Measurements from ENCODE around the gene BCL3.

BCL3 gene

DNA sequence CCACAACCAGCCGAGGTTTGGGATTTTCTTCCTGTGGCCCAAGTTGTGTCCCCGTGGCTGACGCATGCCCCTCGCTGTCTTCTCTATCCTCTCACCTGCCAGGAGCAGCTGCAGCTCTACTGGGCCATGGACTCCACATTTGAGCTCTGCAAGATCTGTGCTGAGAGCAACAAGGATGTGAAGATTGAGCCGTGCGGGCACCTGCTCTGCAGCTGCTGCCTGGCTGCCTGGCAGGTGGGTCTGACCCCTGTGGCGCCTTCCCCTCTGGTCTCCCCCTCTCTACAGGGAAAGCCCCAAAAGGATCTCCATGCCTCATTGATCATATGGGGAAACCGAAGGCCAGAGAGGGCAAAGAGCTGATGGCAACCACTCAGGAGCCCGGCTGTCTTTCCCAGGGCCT, 43.8 kb downstream of the BCL3 start:
- DNase-seq (ENCODE audit: low spot score), result no peak

DNA sequence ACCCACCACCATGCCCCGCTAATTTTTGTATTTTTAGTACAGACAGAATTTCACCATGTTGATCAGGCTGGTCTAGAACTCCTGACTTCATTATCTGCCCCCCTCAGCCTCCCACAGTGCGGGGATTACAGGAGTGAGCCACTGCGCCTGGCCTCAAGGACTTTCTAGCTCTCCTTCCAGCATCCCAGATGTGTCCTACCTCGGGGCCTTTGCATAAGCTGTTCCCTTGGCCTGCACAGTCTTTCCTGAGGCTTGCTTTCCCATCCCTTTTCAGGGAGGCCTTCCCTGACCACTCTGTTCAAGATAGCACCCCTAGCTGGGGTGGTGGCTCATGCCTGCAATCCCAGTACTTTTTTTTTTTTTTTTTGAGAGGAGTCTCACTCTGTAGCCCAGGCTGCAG, 46.1 kb downstream of the BCL3 start:
- DNase-seq (ENCODE audit: low spot score), result no peak

DNA sequence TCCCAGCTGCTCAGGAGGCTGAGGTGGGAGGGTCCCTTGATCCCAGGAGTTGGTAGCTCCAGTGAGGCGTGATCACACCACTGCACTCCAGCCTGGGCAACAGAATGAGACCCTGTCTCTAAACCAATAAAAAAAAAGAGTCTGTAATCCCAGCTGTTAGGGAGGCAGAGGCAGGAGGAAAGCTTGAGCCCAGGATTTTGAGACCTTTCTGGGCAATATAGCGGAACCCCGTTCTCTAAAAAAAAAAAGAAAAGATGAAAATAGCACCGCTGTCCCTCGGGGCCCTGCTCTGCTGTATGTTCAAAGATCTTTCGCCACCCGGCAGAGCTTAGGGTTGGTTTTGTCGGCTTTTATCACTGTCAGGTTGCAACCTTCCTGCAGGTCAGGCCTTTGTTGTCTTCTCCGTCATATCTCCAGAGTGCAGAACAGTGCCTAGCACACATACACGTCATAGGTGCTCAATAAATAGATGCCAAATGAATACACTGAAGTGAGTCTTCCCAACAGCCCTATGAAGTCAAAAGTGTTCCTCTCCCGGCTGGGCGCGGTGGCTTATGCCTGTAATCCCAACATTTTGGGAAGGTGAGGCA, 47.0 kb downstream of the BCL3 start:
- no peak for DNase-seq (ENCODE audit: low spot score)

DNA sequence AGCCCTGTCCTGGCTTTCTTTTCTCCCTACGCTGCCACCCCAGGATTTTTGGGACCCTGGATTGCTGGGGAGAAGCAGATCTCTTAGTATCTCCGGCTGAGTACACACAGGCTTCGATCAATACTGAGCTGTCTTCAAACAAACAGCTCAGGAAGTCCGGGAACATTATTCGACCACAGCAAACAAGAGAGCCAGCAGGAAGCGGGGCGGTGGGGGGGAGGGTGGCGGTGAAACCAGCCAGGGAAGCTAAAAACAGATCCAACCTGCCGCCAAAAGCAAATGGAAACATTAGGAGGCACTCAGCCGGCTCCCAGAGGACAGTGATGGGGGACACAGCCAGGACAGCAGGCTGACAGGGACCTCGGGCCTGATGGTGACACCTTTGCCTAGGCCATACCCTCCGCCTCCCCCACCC, 48.2 kb downstream of the BCL3 start:
- peak; percentile 40 for DNase-seq (ENCODE audit: low spot score)

DNA sequence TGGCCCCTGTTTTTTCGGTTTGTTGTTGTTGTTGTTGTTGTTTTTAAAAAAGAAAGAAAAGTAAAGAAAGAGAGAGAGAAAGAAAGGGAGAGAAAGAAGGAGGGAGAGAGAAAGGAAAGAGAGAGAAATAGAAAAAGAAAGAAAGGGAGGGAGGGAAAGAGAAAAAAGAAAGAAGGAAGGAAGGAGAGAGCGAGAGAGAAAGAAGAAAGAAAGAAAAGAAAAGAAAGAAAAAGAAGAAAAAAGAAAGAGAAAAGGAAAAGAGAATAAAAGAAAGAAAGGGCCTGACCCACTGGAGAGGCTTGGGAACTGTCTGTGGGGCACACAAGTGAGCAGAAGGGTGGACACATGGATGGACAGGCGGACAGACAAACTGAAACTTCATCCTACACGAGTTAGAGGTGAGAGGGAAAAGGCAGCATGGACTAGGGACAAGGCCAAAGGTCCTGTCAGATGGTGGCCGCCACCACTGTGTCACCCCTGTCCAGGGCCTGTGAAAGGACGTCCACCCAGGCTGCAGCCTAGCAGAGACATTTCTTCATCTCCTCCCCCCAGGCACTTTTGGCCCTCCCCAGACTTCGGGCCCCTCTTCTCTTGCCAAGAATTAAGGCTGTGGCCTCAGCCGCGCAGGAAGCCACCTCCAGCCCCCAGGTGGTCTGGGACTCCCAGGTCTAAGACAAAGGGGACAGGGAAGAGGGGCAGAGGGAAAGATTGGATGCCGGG, 51.3 kb downstream of the BCL3 start:
- DNase-seq (ENCODE audit: low spot score), result no peak

DNA sequence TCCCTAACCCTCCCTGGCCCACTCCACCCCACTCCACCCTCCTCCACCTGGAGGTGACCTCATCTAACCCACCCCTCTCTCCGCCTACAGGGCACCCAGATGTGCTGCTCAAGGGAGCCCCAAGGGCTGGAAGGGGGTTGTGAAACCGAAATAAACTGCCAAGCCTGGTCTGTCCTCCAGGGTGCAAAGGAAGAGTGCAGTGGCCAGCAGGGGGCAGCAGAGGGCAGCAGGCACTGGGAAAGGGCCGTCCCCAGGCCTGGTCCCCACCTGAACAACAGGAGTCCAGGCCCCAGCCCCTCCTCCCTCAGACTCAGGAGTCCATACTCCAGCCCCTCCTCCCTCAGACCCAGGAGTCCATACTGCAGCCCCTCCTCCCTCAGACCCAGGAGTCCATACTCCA, 52.0 kb downstream of the BCL3 start:
- DNase-seq (ENCODE audit: low spot score), result peak; percentile 75

DNA sequence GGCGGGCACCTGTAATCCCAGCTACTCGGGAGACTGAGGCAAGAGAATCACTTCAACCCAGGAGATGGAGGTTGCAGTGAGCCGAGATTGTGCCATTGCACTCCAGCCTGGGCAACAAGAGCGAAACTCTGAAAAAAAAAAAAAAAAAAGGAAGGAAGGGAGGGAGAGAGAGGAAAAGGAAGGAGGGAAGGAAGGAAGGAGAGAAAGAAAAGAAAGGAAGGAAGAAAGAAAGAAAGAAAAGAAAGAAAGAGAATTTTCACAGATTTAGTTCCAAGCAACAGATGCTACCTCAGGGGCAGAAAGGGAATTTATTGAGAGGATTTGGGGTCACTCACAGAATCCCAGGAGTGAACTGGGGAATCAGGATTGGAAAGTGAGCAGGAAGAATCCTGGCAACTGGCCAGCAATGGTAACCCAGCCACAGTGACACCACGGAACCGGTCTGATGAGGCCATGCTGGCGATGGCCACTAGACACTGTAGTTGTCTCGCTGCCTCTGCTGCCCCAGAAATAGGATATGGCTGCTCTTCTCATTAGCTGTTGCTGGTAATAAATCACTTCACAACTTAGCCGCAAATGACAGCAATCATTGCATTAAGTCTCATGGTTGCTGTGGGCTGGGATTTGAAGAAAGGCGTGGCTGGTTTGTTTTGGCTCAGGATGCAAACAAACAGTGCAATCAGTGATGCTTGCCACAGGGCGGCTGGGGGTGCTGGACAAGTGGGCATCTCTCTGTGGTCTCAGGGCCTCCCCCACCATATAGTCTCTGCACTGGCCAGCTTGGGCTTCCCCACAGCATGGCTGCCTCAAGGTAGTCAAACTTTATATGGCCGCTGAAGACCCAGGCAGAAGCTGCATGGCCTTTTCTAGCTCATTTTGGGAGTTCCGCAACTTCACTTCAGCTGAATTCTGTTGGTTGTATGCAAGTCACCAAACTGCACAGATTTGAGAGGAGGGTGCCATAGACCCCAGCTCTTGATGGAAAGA, 55.2 kb downstream of the BCL3 start:
- no peak for DNase-seq (ENCODE audit: low spot score)

DNA sequence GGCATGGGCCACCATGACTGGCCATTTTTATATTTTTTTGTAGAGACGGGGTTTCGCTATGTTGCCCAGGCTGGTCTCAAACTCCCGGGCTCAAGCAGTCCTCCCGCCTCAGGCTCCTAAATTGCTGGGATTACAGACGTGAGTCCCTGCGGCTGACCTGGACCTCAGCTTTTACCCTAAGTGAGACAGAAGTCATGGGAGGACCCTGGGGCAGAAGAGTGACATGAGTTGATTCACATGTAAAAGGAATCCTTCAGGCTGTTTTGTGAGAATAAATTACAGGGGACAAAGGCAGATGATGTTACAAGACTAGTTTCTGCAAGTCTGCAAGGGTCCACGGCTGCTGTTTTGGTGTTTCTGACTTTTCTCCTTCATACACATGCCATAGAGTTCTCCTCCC, 57.8 kb downstream of the BCL3 start:
- no peak for DNase-seq (ENCODE audit: low spot score)

DNA sequence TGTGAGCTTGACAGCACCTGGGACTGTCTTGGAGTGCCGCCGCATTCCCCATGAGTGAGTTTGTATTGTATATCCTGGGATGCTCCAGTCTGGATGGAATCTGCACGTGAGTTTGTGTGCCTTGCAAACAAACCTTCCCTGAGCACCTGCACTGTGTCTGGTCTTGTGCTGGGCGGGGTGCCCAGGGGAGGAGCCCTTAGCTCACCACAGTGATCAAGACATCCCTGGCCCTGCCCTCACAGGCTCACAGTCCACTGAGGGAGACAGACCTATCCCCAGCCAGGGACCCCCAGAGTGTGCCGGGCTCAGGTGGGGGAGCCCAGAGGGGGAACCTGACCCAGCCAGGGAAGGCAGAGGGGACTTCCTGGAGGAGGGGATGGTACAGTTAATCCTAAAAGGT, 58.7 kb downstream of the BCL3 start:
- no peak for DNase-seq (ENCODE audit: low spot score)

DNA sequence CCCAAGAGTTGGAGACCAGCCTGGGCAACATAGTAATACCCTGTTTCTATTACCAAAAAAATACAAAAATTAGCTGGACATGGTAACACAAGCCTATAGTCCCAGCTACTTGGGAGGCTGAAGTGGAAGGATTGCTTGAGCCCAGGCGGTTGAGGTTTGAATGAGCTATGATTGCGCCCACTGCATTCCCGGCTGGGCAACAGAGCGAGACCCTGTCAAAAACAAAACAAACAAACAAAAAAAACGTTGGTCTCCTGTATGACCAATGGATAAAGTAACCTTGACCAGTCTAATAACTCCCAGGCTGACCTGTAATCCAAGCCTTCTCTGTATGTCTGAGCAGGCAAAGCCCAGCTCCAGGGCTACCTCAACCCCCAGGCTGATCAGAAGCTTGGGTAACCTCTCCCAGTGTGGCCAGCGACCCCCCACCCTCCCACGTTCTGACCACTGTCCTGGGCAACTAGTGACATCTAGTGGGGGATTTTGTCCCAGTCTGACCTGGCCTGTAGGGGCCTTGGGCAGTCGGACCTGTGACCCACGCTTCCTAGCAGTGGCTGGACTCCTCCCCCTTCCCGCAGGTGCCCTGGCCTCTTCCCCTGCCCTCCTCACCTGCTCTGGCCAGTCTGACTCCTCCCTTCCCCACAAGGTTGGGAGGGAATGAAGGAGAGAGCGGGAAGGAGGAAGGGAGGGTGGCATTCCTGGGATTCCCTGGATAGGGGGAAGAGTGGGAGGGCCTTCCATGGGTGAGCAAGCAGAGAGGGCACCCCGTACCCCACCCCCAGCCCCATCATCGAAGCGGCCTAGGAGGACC, 59.3 kb downstream of the BCL3 start:
- DNase-seq (ENCODE audit: low spot score), result peak; percentile 47

DNA sequence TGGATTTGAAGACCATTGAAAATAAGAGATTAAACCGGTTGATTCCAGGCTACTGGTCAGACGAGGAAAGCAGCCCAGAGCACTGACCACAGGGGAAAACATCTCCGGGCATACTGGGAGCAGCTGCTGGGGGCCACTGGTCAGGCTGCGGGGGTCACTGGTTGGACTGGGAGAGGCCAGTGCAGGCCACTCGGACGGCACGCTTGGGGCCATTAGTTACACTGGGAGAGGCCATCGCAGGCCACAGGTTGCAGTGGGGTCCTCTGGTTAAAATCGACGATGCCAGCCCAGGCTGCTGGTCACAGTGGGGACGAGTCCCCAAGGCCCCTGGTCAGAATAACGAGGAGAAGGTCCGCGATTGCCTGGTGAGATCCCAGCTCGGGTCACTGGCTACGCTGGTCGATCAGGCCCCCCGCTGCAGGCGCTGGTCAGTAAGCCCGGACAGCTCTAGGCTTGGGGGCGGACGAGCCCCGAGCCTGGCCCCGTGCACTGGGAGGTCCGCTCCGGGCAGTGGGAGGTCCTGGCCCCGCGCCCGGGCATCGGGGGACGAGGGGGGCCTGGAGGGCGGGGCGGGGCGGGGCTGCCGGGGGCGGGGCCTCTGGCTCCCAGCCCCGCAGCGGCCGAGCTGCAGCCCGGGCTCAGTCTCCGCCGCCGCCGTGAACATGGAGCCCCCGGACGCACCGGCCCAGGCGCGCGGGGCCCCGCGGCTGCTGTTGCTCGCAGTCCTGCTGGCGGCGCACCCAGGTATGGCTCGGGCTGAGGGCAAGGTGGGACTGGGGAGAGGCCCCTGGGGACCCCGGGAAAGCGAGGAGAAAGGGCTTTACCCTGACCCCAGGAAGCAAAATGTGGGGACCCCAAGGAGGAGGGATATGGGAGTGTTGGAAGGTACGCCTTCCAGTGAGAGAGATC, 60.2 kb downstream of the BCL3 start, which contains the start of gene BCAM:
Gene BCAM, plus strand, starts transcription at position 641 of the 909 bp plus-strand sequence. Its CDS starts 22 bp downstream, at position 663.
- DNase-seq (ENCODE audit: low spot score), result peak; percentile 49

Data from Ammon's horn (tissue), 1 donor.